ENCODE measurements around the gene FERMT3. TPM values are rescaled to one million over a fixed set of nuclear protein-coding genes. Genes with fewer than 3 reads are reported as not detected.

The FERMT3 gene
- total and polyA plus RNA-seq, 2 of the 13 experiments (the other 11 are each of a cell fraction or from before 2014, with no cell fraction given): 0.29 TPM; not detected in 1

- TF ChIP-seq, protein P1, sequence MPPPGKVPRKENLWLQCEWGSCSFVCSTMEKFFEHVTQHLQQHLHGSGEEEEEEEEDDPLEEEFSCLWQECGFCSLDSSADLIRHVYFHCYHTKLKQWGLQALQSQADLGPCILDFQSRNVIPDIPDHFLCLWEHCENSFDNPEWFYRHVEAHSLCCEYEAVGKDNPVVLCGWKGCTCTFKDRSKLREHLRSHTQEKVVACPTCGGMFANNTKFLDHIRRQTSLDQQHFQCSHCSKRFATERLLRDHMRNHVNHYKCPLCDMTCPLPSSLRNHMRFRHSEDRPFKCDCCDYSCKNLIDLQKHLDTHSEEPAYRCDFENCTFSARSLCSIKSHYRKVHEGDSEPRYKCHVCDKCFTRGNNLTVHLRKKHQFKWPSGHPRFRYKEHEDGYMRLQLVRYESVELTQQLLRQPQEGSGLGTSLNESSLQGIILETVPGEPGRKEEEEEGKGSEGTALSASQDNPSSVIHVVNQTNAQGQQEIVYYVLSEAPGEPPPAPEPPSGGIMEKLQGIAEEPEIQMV (CRISPR knock-in tag; IDR thresholded peaks at IDR 0.05; ENCODE audit: low read depth): no peak
- TF ChIP-seq PCBP2 (optimal IDR thresholded peaks at IDR 0.05; ENCODE audit: low read depth, low read length, poor library complexity, severe bottlenecking) (no peak), FOXP4 (CRISPR knock-in tag; IDR thresholded peaks at IDR 0.05) (no peak), BRF2 (CRISPR knock-in tag; IDR thresholded peaks at IDR 0.05) (no peak), PRPF4 (IDR thresholded peaks at IDR 0.05; ENCODE audit: low read depth, low read length, poor library complexity, severe bottlenecking) (no peak), CC2D1A (CRISPR knock-in tag; IDR thresholded peaks at IDR 0.05) (no peak), MEF2D (CRISPR knock-in tag; IDR thresholded peaks at IDR 0.05) (no peak), ZNF619 (CRISPR knock-in tag; IDR thresholded peaks at IDR 0.05) (no peak), KLF13 (CRISPR knock-in tag; IDR thresholded peaks at IDR 0.05) (no peak), SIN3B (IDR thresholded peaks at IDR 0.05; ENCODE audit: low read length) (no peak), TEAD3 (CRISPR knock-in tag; optimal IDR thresholded peaks at IDR 0.05; ENCODE audit: borderline replicate concordance) (no peak)
These were observed 8.0 kb upstream of the FERMT3 start (continued) for GRCh38 chr11:64198511-64198910.
